CD8-positive, alpha-beta memory T cell (primary cell): ENCODE data around the gene KAT6B. TPM values are rescaled to one million over a fixed set of nuclear protein-coding genes. Genes with fewer than 3 reads are reported as not detected.

Experiments used
- CTCF ChIA-PET: fragments of 350-600 bp; sonication (Branson Sonifier 250); formaldehyde crosslinking; loops from one replicate; lab custom pipeline; 2021; ENCODE audit warnings: antibody characterized with exemption; lab: Charles Lee
- POLR2A ChIA-PET: fragments of 350-600 bp; sonication (Branson Sonifier 250); formaldehyde crosslinking; loops from one replicate; lab custom pipeline; 2021; ENCODE audit warnings: antibody characterized with exemption; lab: Charles Lee
- DNase-seq, 5 donors: peaks; one replicate each; pipeline versions ENCODE4 v3.0.0 to v3.0.0-alpha.2; 2020 to 2022; ENCODE audit warnings: mixed read lengths in 1 of 5
- H3K27ac ChIP-seq: one replicate; pipeline ENCODE4 v1.7.0; 2013; ENCODE audit warnings: low read depth, mild to moderate bottlenecking, low read length, moderate library complexity
- H3K27me3 ChIP-seq: 2 replicates; pipeline ENCODE4 v1.7.0; 2013; ENCODE audit warnings: low read length, mild to moderate bottlenecking; ENCODE audit not compliant: insufficient read depth, poor library complexity, severe bottlenecking
- H3K36me3 ChIP-seq: 2 replicates; pipeline ENCODE4 v1.7.0; 2013; ENCODE audit warnings: mild to moderate bottlenecking, low read length, moderate library complexity; ENCODE audit not compliant: insufficient read depth
- H3K4me1 ChIP-seq: 2 replicates; pipeline ENCODE4 v1.7.0; 2013; ENCODE audit warnings: mild to moderate bottlenecking, low read length, moderate library complexity; ENCODE audit not compliant: insufficient read depth
- H3K4me3 ChIP-seq: 2 replicates; pipeline ENCODE4 v1.7.0; 2013; ENCODE audit warnings: mild to moderate bottlenecking, low read length
- H3K9me3 ChIP-seq: 2 replicates; pipeline ENCODE4 v1.7.0; 2013; ENCODE audit warnings: mild to moderate bottlenecking, low read length
- H3K27ac Mint-ChIP-seq, 8 donors: one replicate each; pipeline ENCODE4 v1.8.0; 2020 to 2021; ENCODE audit warnings: mixed read lengths in 8 of 8, mild to moderate bottlenecking in 6 of 8, inconsistent platforms in 3 of 8, moderate library complexity in 3 of 8
- H3K27me3 Mint-ChIP-seq, 2 donors: one replicate each; pipeline ENCODE4 v1.8.0; 2020 to 2021; ENCODE audit warnings: mixed read lengths in 2 of 2, mild to moderate bottlenecking in 1 of 2, moderate library complexity in 1 of 2
- H3K36me3 Mint-ChIP-seq, 3 donors: one replicate each; pipeline ENCODE4 v1.8.0; 2020 to 2021; ENCODE audit warnings: mixed read lengths in 3 of 3, inconsistent platforms in 1 of 3, mild to moderate bottlenecking in 1 of 3
- H3K4me1 Mint-ChIP-seq, 3 donors: one replicate each; pipeline ENCODE4 v1.8.0; 2020 to 2021; ENCODE audit warnings: mixed read lengths in 3 of 3, inconsistent platforms in 1 of 3, mild to moderate bottlenecking in 1 of 3
- H3K4me3 Mint-ChIP-seq, 7 donors: one replicate each; pipeline ENCODE4 v1.8.0; 2020 to 2021; ENCODE audit warnings: mixed read lengths in 7 of 7, mild to moderate bottlenecking in 6 of 7, moderate library complexity in 4 of 7, inconsistent platforms in 2 of 7
- H3K9me3 Mint-ChIP-seq, 5 donors: one replicate each; pipeline ENCODE4 v1.8.0; 2020 to 2022; ENCODE audit warnings: mixed read lengths in 5 of 5, mild to moderate bottlenecking in 3 of 5, moderate library complexity in 2 of 5, inconsistent platforms in 1 of 5
- polyA plus RNA-seq: library from polyadenylated mRNA; unstranded; fragments of 300-500 nt; fragmentation: Illumina TruSeq; gene quantifications from one replicate; pipeline ENCODE4 v1.2.3, GENCODE V29; 2021
- total RNA-seq, 2 experiments: library from RNA; stranded (reverse); gene quantifications; one replicate each; pipeline ENCODE4 v1.2.3, GENCODE V29; 2021

KAT6B gene
- total and polyA plus RNA-seq, 3 experiments from 2014 or later: 21.8 to 32.8 (median 23.6) TPM

DNA sequence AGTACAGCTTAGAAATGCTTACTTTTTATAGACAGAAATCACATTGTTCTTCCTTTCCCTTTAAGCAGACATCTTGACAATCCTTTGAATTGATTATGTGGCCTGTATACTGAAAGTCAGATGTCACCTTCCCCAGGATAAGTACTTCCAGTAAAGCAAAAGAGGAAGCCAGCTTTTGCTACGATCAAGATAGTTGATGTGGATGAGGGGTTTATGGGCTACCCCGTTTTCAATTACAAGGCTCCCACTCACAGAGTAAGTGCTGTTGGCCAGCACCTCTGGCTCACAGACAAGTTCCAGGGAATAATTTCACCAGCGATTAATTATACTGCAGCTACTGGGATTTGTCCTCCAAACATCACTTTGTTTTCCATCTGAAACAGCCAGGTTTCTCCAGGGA, 189.9 kb downstream of the KAT6B start:
- ChIA-PET CTCF (interaction anchor here (0.9 kb wide), 1 partner anchor 10 kb away, joined by 3 read pairs; no protein-coding TSS in a partner anchor), POLR2A (interaction anchor here (0.5 kb wide), 1 partner anchor 138 kb away, joined by 3 read pairs; no protein-coding TSS in a partner anchor)
- H3K9me3 Mint-ChIP-seq: no peaks in the 10 kb centered on the region
- H3K27ac Mint-ChIP-seq: peak overlapping the region in 6 of 8 donors; percentile 24 to 95 (median 77)
- Histone ChIP-seq H3K4me1 (peaks cover 28% of the 10 kb centered on the region), H3K9me3 (no peaks in the 10 kb centered on the region), H3K27me3 (no peaks in the 10 kb centered on the region), H3K27ac (no peak overlapping the region), H3K36me3 (peaks cover 10% of the 10 kb centered on the region), H3K4me3 (no peak overlapping the region)
- peaks cover 44 to 54% (median 47%) of the 10 kb centered on the region in 3 donors for H3K4me1 Mint-ChIP-seq
- no peak overlapping the region for H3K4me3 Mint-ChIP-seq
- H3K27me3 Mint-ChIP-seq: no peaks in the 10 kb centered on the region
- no peak for DNase-seq
- peaks cover 5 to 64% (median 7%) of the 10 kb centered on the region in 3 donors for H3K36me3 Mint-ChIP-seq

DNA sequence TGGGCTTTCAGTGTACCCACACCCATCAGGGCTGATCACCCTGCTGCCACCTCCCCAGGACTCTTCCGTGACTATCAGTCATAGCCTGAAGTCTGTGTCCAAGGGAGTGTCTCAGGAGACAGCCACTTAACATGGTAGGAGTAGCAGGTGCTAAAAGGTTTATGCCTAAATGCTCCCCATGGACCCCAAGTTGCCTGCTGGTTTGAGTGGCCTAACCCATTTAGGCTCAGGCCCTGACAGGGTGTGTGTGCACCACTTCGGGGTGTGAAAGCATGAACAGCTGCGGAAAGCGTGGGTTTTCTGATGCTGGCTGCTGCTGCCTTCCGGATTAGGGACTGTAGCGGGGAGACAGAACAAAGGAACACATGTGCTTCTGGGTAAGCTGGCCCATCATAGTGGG, 191.9 kb downstream of the KAT6B start:
- Histone ChIP-seq H3K27me3 (no peaks in the 10 kb centered on the region), H3K36me3 (peaks cover 23% of the 10 kb centered on the region), H3K4me1 (peaks cover 24% of the 10 kb centered on the region), H3K9me3 (no peaks in the 10 kb centered on the region), H3K27ac (no peak overlapping the region), H3K4me3 (no peak overlapping the region)
- H3K4me3 Mint-ChIP-seq: peak overlapping the region in 1 of 7 donors; percentile 54
- ChIA-PET CTCF (interaction anchor here (1.1 kb wide), 1 partner anchor 8 kb away, joined by 4 read pairs; no protein-coding TSS in a partner anchor), POLR2A (no interaction called here)
- peaks cover 41 to 53% (median 42%) of the 10 kb centered on the region in 3 donors for H3K4me1 Mint-ChIP-seq
- H3K9me3 Mint-ChIP-seq: no peaks in the 10 kb centered on the region
- H3K36me3 Mint-ChIP-seq: peaks cover 9 to 71% (median 13%) of the 10 kb centered on the region in 3 donors
- no peak for DNase-seq
- H3K27ac Mint-ChIP-seq: peak overlapping the region in 4 of 8 donors; percentile 19 to 78 (median 72)
- H3K27me3 Mint-ChIP-seq: no peaks in the 10 kb centered on the region

DNA sequence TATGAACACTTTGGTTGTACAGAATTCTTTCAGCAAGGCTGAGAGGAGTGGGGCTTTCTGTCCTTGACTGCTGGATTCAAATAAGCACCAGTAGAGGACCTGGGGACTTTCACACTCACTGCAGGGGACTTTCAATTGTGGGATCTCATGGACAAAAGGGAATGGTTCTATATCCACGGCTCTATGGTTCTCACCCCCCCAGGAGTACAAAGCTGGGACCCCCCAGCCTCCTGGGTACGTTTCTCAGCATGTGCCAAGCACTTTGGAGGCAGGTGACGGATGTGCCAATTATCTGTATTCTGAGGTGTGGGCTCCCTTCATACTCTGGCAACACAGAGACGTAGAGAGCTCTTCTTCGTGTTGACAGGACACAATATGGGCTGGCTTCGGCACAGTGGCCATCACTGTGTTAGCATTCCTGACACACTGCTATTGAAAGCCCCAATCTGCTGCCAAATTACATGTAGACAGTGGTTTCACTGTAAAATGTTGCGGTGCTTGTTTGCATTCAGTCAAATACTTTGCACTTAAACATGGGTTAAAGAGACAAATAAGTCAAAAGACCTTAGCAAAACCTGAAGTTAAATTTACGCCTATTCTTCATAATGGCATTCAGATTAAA, 192.4 kb downstream of the KAT6B start:
- ChIA-PET CTCF (interaction anchor here (1.1 to 1.5 kb wide), 2 partner anchors 9 to 10 kb away, joined by 4 read pairs; no protein-coding TSS in a partner anchor), POLR2A (interaction anchor here (0.7 kb wide), 1 partner anchor 188 kb away, joined by 3 read pairs; no protein-coding TSS in a partner anchor)
- Mint-ChIP-seq H3K4me3 (peak overlapping the region in 1 of 7 donors; percentile 54), H3K36me3 (peaks cover 7 to 73% (median 17%) of the 10 kb centered on the region in 3 donors), H3K9me3 (no peaks in the 10 kb centered on the region), H3K27ac (peak overlapping the region in 5 of 8 donors; percentile 19 to 87 (median 68)), H3K27me3 (no peaks in the 10 kb centered on the region), H3K4me1 (peaks cover 35 to 48% (median 37%) of the 10 kb centered on the region in 3 donors)
- Histone ChIP-seq H3K4me3 (no peak overlapping the region), H3K4me1 (peaks cover 18% of the 10 kb centered on the region), H3K27me3 (no peaks in the 10 kb centered on the region), H3K9me3 (no peaks in the 10 kb centered on the region), H3K36me3 (peaks cover 23% of the 10 kb centered on the region), H3K27ac (no peak overlapping the region)
- no peak for DNase-seq

DNA sequence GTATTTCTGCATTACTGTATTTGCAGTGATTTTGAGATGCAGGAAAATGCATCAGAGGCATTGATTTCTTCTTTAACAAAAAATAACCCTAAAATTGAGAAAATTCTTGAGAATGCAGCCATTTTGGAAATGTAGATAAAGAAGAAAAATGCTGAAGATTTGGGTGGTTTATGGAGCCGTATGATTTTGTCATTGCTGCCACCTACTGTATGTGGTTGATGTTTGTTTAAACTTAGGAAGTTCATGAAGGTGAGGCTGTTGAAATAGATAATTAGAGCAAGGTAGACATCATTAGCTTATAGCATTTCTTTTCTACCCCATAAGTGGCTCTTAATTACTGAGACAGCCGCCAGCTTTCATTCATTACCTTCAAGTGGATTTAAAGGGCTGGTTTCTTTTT, 193.0 kb downstream of the KAT6B start:
- peak overlapping the region in 5 of 8 donors; percentile 1 to 62 (median 54) for H3K27ac Mint-ChIP-seq
- no peak overlapping the region for H3K4me3 ChIP-seq
- no peaks in the 10 kb centered on the region for H3K9me3 ChIP-seq
- peaks cover 14% of the 10 kb centered on the region for H3K4me1 ChIP-seq
- H3K27me3 Mint-ChIP-seq: no peaks in the 10 kb centered on the region
- no peak overlapping the region for H3K27ac ChIP-seq
- ChIA-PET CTCF (interaction anchor here (0.7 to 1.5 kb wide), 2 partner anchors 10 to 547 kb away, joined by 3 to 4 read pairs; no protein-coding TSS in a partner anchor), POLR2A (interaction anchor here (0.7 kb wide), 2 partner anchors 188 to 634 kb away, joined by 3 to 6 read pairs; no protein-coding TSS in a partner anchor)
- H3K36me3 ChIP-seq: peaks cover 25% of the 10 kb centered on the region
- no peaks in the 10 kb centered on the region for H3K27me3 ChIP-seq
- peak overlapping the region in 1 of 7 donors; percentile 32 for H3K4me3 Mint-ChIP-seq
- no peaks in the 10 kb centered on the region for H3K9me3 Mint-ChIP-seq
- peaks cover 31 to 42% (median 31%) of the 10 kb centered on the region in 3 donors for H3K4me1 Mint-ChIP-seq
- peaks cover 7 to 77% (median 17%) of the 10 kb centered on the region in 3 donors for H3K36me3 Mint-ChIP-seq
- peak in 2 of 5 donors; percentile 16 to 25 for DNase-seq

DNA sequence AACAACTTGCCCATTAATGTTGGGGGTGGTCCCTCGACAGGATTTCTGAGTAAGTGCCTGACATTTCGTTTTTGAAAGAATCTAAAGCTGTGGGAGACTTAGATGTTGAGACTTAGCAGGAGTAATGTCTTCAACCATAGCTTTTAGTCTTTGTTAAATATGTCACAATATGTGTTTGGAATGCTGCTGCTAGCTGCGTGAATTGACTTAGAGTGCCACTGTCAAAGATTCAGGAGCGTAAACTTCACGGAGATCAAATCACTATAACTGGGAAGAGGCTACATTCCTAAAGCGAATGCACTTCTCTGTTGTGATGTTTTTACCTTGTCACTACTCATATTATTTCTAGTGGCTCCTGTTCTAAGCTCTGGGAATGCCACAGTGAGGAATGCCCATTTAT, 193.8 kb downstream of the KAT6B start:
- H3K9me3 Mint-ChIP-seq: no peaks in the 10 kb centered on the region
- H3K36me3 ChIP-seq: peaks cover 33% of the 10 kb centered on the region
- POLR2A ChIA-PET: interaction anchor here (0.6 to 0.7 kb wide), 2 partner anchors 635 to 761 kb away, joined by 6 to 10 read pairs; no protein-coding TSS in a partner anchor

DNA sequence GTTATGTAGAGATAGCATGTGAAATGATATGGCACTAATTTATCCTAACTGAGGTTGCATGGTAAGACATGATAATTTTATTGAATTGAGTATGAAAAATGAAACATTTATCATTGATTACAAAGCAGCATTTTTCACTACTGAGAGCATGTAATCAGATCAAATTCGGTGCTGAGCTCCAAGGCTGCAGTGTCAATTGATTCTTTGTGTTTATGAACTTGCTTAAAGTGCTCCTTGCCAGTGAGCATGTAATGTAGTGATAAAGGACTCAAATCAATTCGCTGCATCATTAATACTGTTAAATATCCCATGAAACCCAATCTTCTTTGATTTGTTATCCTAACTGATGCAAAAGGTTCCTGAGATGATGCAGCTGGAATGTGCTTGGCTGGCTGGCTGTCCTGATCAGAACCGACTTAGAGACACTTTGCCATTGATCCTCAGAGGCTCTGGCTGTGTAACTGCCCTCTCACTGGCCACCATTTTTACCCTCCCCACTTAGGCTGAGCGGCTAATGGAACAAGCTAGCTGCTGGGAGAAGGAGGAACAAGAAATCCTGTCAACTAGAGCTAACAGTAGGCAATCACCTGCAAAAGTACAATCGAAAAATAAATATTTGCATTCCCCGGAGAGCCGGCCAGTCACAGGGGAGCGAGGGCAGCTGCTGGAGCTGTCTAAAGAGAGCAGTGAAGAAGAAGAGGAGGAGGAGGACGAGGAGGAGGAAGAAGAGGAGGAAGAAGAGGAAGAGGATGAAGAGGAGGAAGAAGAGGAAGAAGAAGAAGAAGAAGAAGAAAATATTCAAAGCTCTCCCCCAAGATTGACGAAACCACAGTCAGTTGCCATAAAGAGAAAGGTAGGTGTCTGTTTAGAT, 195.2 kb downstream of the KAT6B start:
- H3K4me3 ChIP-seq: no peak overlapping the region
- CTCF ChIA-PET: interaction anchor here (1.1 to 1.4 kb wide), 5 partner anchors 8 to 753 kb away, joined by 3 to 5 read pairs (median 3); no protein-coding TSS in a partner anchor
- POLR2A ChIA-PET: no interaction called here
- H3K9me3 Mint-ChIP-seq: no peaks in the 10 kb centered on the region
- peaks cover 13 to 85% (median 23%) of the 10 kb centered on the region in 3 donors for H3K36me3 Mint-ChIP-seq
- DNase-seq: no peak
- H3K27ac Mint-ChIP-seq: peak overlapping the region in 7 of 8 donors; percentile 15 to 98 (median 48)
- H3K9me3 ChIP-seq: no peaks in the 10 kb centered on the region
- peaks cover 13 to 21% (median 14%) of the 10 kb centered on the region in 3 donors for H3K4me1 Mint-ChIP-seq
- H3K4me3 Mint-ChIP-seq: no peak overlapping the region
- no peaks in the 10 kb centered on the region for H3K27me3 ChIP-seq
- H3K4me1 ChIP-seq: no peaks in the 10 kb centered on the region
- peaks cover 46% of the 10 kb centered on the region for H3K36me3 ChIP-seq
- no peak overlapping the region for H3K27ac ChIP-seq
- H3K27me3 Mint-ChIP-seq: no peaks in the 10 kb centered on the region

More for the DNA sequence above, 193.8 kb downstream of the KAT6B start:
- peaks cover 12 to 85% (median 22%) of the 10 kb centered on the region in 3 donors for H3K36me3 Mint-ChIP-seq
- no peaks in the 10 kb centered on the region for H3K27me3 Mint-ChIP-seq
- Histone ChIP-seq H3K4me1 (peaks cover 6% of the 10 kb centered on the region), H3K27ac (no peak overlapping the region), H3K27me3 (no peaks in the 10 kb centered on the region), H3K4me3 (no peak overlapping the region), H3K9me3 (no peaks in the 10 kb centered on the region)
- peaks cover 23 to 34% (median 24%) of the 10 kb centered on the region in 3 donors for H3K4me1 Mint-ChIP-seq
- peak overlapping the region in 2 of 8 donors; percentile 19 to 50 for H3K27ac Mint-ChIP-seq
- no peak for DNase-seq
- no peak overlapping the region for H3K4me3 Mint-ChIP-seq
- CTCF ChIA-PET: interaction anchor here (0.7 to 1.5 kb wide), 3 partner anchors 11 to 616 kb away, joined by 3 to 4 read pairs (median 3); no protein-coding TSS in a partner anchor

DNA sequence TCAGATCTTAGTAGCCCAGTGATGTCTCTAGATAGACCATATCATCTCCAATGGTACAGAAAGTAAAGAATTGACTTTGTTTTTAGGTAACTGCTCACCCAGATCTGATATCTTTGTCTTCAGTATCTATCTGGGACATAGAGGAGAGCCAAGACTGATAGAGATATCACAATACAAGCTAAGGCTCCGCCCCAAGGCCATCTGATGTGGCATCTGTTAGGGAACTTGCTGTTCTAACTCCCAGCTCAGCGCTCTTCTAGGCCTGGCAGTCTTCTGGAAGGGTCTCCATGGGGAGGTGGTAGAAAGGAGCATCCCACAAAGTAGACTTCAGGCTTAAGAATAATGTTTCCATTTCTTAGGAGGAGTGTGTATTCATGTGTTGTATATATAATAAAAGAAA, 196.7 kb downstream of the KAT6B start:
- ChIA-PET POLR2A (no interaction called here), CTCF (no interaction called here)
- Histone ChIP-seq H3K4me3 (no peak overlapping the region), H3K9me3 (no peaks in the 10 kb centered on the region), H3K27me3 (no peaks in the 10 kb centered on the region), H3K27ac (no peak overlapping the region), H3K36me3 (peaks cover 48% of the 10 kb centered on the region), H3K4me1 (no peaks in the 10 kb centered on the region)
- H3K4me1 Mint-ChIP-seq: peaks cover 13 to 21% (median 14%) of the 10 kb centered on the region in 3 donors
- no peaks in the 10 kb centered on the region for H3K9me3 Mint-ChIP-seq
- peak overlapping the region in 3 of 8 donors; percentile 14 to 79 (median 29) for H3K27ac Mint-ChIP-seq
- no peaks in the 10 kb centered on the region for H3K27me3 Mint-ChIP-seq
- no peak overlapping the region for H3K4me3 Mint-ChIP-seq
- peaks cover 15 to 89% (median 25%) of the 10 kb centered on the region in 3 donors for H3K36me3 Mint-ChIP-seq
- DNase-seq: no peak
